ENCODE data around the gene BOLA2B.

Gene BOLA2B

GRCh38 chr16:30144917-30145316 lies 48.5 kb downstream of the BOLA2B start (continued):
- TF ChIP-seq POU6F1 (CRISPR knock-in tag; IDR thresholded peaks at IDR 0.05; ENCODE audit: borderline replicate concordance, low read depth): no peak
- no peak for TF ChIP-seq ZC3H10 (CRISPR knock-in tag; IDR thresholded peaks at IDR 0.05)

- TF ChIP-seq RARB (CRISPR knock-in tag; IDR thresholded peaks at IDR 0.05) (no peak), ZC3H10 (CRISPR knock-in tag; IDR thresholded peaks at IDR 0.05) (no peak), POU6F1 (CRISPR knock-in tag; IDR thresholded peaks at IDR 0.05; ENCODE audit: borderline replicate concordance, low read depth) (no peak), GLIS3 (CRISPR knock-in tag; IDR thresholded peaks at IDR 0.05) (no peak), PATZ1 (CRISPR knock-in tag; IDR thresholded peaks at IDR 0.05; ENCODE audit: borderline replicate concordance) (no peak), ZNF565 (CRISPR knock-in tag; conservative IDR thresholded peaks at IDR 0.05; ENCODE audit: low read depth) (no peak), OSR1 (CRISPR knock-in tag; IDR thresholded peaks at IDR 0.05) (no peak), ZFP3 (CRISPR knock-in tag; IDR thresholded peaks at IDR 0.05) (no peak), ESRRG (CRISPR knock-in tag; IDR thresholded peaks at IDR 0.05) (no peak), ZFP30 (CRISPR knock-in tag; IDR thresholded peaks at IDR 0.05) (no peak)
- ATAC-seq: no peak
Measured at GRCh38 chr16:30144017-30144416, 49.4 kb downstream of the BOLA2B start.

- no peak for ATAC-seq
- TF ChIP-seq ZFP30 (CRISPR knock-in tag; IDR thresholded peaks at IDR 0.05): no peak
- TF ChIP-seq ZFP3 (CRISPR knock-in tag; IDR thresholded peaks at IDR 0.05): no peak
- no peak for TF ChIP-seq ESRRG (CRISPR knock-in tag; IDR thresholded peaks at IDR 0.05)
- TF ChIP-seq RARB (CRISPR knock-in tag; IDR thresholded peaks at IDR 0.05): no peak
- no peak for TF ChIP-seq CSRNP3 (CRISPR knock-in tag; IDR thresholded peaks at IDR 0.05)
- TF ChIP-seq TSHZ2 (CRISPR knock-in tag; IDR thresholded peaks at IDR 0.05): no peak
- TF ChIP-seq SNAI2 (CRISPR knock-in tag; IDR thresholded peaks at IDR 0.05): no peak
- TF ChIP-seq ZNF8 (CRISPR knock-in tag; IDR thresholded peaks at IDR 0.05): no peak
- TF ChIP-seq CSDC2 (CRISPR knock-in tag; IDR thresholded peaks at IDR 0.05): no peak
- TF ChIP-seq CREB5 (CRISPR knock-in tag; IDR thresholded peaks at IDR 0.05; ENCODE audit: low read depth): no peak
- no peak for TF ChIP-seq POU6F1 (CRISPR knock-in tag; IDR thresholded peaks at IDR 0.05; ENCODE audit: borderline replicate concordance, low read depth)
- TF ChIP-seq ISL1 (CRISPR knock-in tag; IDR thresholded peaks at IDR 0.05): no peak
- TF ChIP-seq ZNF70 (CRISPR knock-in tag; IDR thresholded peaks at IDR 0.05): no peak
Measured at GRCh38 chr16:30143347-30143702, 50.1 kb downstream of the BOLA2B start.
